ENCODE measurements around the gene CTXN3. TPM values are rescaled to one million over a fixed set of nuclear protein-coding genes. Genes with fewer than 3 reads are reported as not detected.

The CTXN3 gene
- total and polyA plus RNA-seq, 7 donors, result 0.06 to 0.69 (median 0.51) TPM; not detected in 3

DNA sequence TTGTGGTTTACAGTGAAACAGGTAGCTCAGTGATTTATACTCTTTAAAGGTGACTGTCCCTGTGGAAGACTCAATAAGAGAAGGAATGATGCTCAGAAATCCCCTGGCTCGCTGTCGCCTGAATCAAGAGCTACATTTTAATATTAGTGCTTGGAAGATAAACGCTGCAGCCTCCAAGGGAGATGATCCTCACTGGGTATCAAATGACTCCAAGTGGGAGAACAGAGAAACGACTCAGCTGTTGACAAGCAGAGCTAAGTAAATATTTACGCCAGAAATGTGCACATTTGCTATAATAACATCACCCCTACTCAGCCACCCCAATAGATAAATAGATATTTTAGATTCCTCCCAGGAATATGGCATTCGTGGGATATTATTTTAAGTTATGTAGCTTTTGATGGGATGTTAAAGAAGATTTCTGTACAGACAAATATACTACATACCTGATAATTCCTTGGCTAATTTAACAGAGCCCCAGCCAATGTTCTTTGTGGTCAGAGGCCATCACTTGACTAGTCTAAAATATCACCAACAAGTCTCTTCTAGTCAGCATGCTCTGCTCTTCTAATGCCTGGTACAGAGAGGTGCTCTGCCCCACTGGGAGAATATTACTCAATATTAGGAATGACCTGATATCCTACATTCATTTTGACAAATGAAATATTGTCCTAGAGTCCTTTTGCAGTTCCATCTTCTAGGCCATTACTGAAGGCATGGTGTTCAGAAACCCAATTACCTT, 36.0 kb downstream of the CTXN3 start:
- ATAC-seq (peak; percentile 58 to 95 (median 94)), DNase-seq (no peak)
- no peaks in the 10 kb centered on the region for H3K9me3 ChIP-seq
- intact Hi-C loops (cut with DNase I), result no loop called here
- H3K36me3 ChIP-seq (ENCODE audit: insufficient read depth in 1 of 2, low read depth in 1 of 2), result no peaks in the 10 kb centered on the region
- H3K4me3 ChIP-seq, result no peak overlapping the region
- peak overlapping the region; percentile 71 for H3K27ac ChIP-seq
- 23 to 37% (median 23%) methylated on average over 6 of the region's 6 CpGs for WGBS, 3 donors
- H3K27me3 ChIP-seq (ENCODE audit: insufficient read depth in 3 of 3, low read length in 2 of 3), result no peaks in the 10 kb centered on the region
- H3K4me1 ChIP-seq, result peaks cover 24% of the 10 kb centered on the region
- TF ChIP-seq, protein P1, sequence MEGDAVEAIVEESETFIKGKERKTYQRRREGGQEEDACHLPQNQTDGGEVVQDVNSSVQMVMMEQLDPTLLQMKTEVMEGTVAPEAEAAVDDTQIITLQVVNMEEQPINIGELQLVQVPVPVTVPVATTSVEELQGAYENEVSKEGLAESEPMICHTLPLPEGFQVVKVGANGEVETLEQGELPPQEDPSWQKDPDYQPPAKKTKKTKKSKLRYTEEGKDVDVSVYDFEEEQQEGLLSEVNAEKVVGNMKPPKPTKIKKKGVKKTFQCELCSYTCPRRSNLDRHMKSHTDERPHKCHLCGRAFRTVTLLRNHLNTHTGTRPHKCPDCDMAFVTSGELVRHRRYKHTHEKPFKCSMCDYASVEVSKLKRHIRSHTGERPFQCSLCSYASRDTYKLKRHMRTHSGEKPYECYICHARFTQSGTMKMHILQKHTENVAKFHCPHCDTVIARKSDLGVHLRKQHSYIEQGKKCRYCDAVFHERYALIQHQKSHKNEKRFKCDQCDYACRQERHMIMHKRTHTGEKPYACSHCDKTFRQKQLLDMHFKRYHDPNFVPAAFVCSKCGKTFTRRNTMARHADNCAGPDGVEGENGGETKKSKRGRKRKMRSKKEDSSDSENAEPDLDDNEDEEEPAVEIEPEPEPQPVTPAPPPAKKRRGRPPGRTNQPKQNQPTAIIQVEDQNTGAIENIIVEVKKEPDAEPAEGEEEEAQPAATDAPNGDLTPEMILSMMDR (IDR thresholded peaks at IDR 0.05), result no peak

GRCh38 chr5:127685662-127686061, 36.8 kb downstream of the CTXN3 start:
- WGBS, 3 donors, result 37 to 60% (median 38%) methylated on average over 2 of the region's 2 CpGs

DNA sequence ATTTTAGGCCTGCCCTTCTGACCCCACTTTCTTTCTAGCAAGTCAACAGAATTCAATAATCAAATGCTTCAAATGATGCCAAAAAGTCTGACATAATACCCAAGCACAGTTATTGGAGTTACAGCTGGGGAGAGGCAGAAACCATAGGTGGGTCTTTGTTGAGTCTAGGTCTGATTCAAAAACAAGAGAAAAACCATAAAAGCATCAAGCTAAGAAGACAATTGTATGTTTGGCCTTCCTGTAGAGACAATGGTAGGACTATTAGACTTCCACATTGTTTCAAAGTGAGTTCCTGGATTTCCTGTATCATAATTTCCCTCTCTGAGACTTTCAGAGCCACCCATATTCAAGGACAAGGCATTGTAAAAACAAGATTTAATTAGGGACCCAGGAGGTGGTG, 37.5 kb downstream of the CTXN3 start:
- intact Hi-C loops (cut with DNase I), result no loop called here
- TF ChIP-seq, protein P1 (IDR thresholded peaks at IDR 0.05), result no peak
- no peaks in the 10 kb centered on the region for H3K27me3 ChIP-seq (ENCODE audit: insufficient read depth in 3 of 3, low read length in 2 of 3)
- no peak overlapping the region for H3K4me3 ChIP-seq
- H3K27ac ChIP-seq, result peak overlapping the region; percentile 71
- ATAC-seq, result no peak
- H3K9me3 ChIP-seq, result no peaks in the 10 kb centered on the region
- peaks cover 24% of the 10 kb centered on the region for H3K4me1 ChIP-seq
- no peak for DNase-seq
- no peaks in the 10 kb centered on the region for H3K36me3 ChIP-seq (ENCODE audit: insufficient read depth in 1 of 2, low read depth in 1 of 2)

More at GRCh38 chr5:127685662-127686061, 36.8 kb downstream of the CTXN3 start:
- Histone ChIP-seq H3K9me3 (no peaks in the 10 kb centered on the region), H3K4me3 (no peak overlapping the region), H3K27me3 (ENCODE audit: insufficient read depth in 3 of 3, low read length in 2 of 3) (no peaks in the 10 kb centered on the region), H3K27ac (peak overlapping the region; percentile 71), H3K4me1 (peaks cover 24% of the 10 kb centered on the region), H3K36me3 (ENCODE audit: insufficient read depth in 1 of 2, low read depth in 1 of 2) (no peaks in the 10 kb centered on the region)
- ATAC-seq (no peak), DNase-seq (no peak)
- TF ChIP-seq, protein P1 (IDR thresholded peaks at IDR 0.05), result no peak
- intact Hi-C loops (cut with DNase I), result no loop called here

- H3K4me1 ChIP-seq, result peaks cover 20% of the 10 kb centered on the region
- DNase-seq (no peak), ATAC-seq (peak in 3 of 4 donors; percentile 53 to 64 (median 64))
- H3K27me3 ChIP-seq (ENCODE audit: insufficient read depth in 3 of 3, low read length in 2 of 3), result no peaks in the 10 kb centered on the region
- H3K4me3 ChIP-seq, result peak overlapping the region; percentile 12
- no peaks in the 10 kb centered on the region for H3K36me3 ChIP-seq (ENCODE audit: insufficient read depth in 1 of 2, low read depth in 1 of 2)
- intact Hi-C loops (cut with DNase I), result loop anchor here (5.0 to 10.0 kb wide), 3 partner anchors 32 to 127 kb away; no protein-coding TSS in a partner anchor
- peak overlapping the region; percentile 86 for H3K27ac ChIP-seq
- H3K9me3 ChIP-seq, result no peaks in the 10 kb centered on the region
- WGBS, 3 donors, result 44 to 72% (median 51%) methylated on average over 1 of the region's 1 CpG
- TF ChIP-seq, protein P1 (IDR thresholded peaks at IDR 0.05), result no peak
Observed at GRCh38 chr5:127694518-127695171, 45.8 kb downstream of the CTXN3 start.

All from psoas muscle (tissue), 8 donors.